Stimulated activated naive CD8-positive, alpha-beta T cell treated with anti-CD3 and anti-CD28 coated beads, Interleukin-15, Interleukin-2, amounts not matched to agents 100 ng/mL and 50 ng/mL, for 24 hours (primary cell): Measurements from ENCODE around the gene STRA6.

Experiments used
- H3K27ac Mint-ChIP-seq: one replicate; pipeline ENCODE4 v1.8.0; 2021; ENCODE audit warnings: mild to moderate bottlenecking, mixed read lengths
- H3K27me3 Mint-ChIP-seq: one replicate; pipeline ENCODE4 v1.8.0; 2021; ENCODE audit warnings: mixed read lengths
- H3K36me3 Mint-ChIP-seq: one replicate; pipeline ENCODE4 v1.8.0; 2021; ENCODE audit warnings: low read depth, mixed read lengths
- H3K4me1 Mint-ChIP-seq: one replicate; pipeline ENCODE4 v1.8.0; 2021; ENCODE audit warnings: low read depth, mixed read lengths
- H3K4me3 Mint-ChIP-seq: one replicate; pipeline ENCODE4 v1.8.0; 2021; ENCODE audit warnings: mild to moderate bottlenecking, mixed read lengths
- H3K9me3 Mint-ChIP-seq: one replicate; pipeline ENCODE4 v1.8.0; 2021; ENCODE audit warnings: mixed read lengths

STRA6 gene, protein sequence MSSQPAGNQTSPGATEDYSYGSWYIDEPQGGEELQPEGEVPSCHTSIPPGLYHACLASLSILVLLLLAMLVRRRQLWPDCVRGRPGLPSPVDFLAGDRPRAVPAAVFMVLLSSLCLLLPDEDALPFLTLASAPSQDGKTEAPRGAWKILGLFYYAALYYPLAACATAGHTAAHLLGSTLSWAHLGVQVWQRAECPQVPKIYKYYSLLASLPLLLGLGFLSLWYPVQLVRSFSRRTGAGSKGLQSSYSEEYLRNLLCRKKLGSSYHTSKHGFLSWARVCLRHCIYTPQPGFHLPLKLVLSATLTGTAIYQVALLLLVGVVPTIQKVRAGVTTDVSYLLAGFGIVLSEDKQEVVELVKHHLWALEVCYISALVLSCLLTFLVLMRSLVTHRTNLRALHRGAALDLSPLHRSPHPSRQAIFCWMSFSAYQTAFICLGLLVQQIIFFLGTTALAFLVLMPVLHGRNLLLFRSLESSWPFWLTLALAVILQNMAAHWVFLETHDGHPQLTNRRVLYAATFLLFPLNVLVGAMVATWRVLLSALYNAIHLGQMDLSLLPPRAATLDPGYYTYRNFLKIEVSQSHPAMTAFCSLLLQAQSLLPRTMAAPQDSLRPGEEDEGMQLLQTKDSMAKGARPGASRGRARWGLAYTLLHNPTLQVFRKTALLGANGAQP

DNA sequence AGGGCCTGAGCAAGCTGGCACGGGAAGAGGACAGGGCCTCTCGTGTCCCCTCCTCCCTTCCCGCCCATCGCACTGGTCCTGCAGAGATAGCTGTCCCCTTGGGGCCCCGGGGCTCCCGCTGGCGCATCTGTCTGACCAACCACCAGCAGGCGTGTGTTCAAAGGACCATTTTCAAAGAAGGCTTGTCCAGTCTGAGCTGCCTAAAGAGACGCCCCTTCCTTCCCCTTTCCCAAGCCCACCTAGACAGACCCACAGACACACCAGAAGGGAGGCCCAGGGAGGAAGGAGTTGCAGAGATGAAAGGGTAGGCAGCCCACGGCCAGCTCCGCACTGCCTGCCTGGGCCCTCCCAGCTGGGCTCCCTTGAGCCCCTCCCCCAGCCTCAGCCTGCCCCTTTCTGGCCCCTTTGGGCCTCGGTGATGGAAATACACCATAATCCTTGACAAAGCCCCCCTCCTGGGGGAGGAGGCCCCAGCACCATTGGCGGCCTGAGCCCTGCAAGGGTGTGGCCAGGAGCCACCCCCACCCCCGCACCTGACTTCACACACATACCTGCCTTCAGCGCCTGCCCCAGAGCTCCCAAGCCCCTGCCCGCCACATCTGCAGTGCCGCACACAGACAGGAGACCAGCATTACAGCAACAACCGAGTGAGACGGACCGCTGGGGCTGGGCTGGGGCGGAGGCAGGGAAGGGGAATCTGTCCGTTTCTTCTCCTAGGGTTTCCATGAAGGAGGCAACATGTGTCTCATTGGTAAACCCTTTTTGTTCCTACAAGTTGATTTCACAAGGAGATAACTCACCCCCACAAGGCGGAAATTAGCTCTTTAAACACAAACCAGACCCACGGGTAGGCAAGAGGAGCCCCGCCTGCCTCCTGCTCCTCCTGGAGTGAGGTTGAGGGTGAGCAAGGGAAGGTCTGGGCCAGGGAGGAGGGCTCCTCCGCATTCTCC, at the start of gene STRA6:
Gene STRA6 (minus strand): TSS at position 336 of the 950 bp plus-strand sequence. CDS start 520 bp downstream, outside the sequence.
- Mint-ChIP-seq H3K4me3 (no peak within 1 kb of the TSS), H3K36me3 (no peaks in the 10 kb centered on the region)

DNA sequence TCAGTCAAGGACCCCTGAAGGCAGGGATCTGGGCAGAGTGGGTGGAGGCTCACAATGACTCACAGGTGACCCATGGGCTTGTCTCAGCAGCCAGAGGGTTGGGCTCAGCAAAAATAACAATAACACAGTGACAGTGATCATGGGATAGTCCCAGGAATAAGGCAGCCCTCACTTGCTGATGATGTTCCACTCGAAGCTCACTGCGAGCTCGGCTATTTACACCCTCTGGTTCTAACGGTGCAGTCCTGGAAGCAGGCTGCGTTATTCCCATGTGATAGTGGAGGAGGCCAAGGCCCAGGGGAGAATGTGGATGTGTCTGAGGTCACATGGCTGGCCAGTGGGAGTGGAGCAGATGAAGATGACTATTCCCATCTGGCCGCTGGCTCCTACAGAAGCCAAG, 49.7 kb upstream of the STRA6 start:
- Mint-ChIP-seq H3K27me3 (no peaks in the 10 kb centered on the region), H3K9me3 (no peaks in the 10 kb centered on the region), H3K4me3 (no peak overlapping the region), H3K36me3 (no peaks in the 10 kb centered on the region), H3K4me1 (no peaks in the 10 kb centered on the region), H3K27ac (no peak overlapping the region)

More for the DNA sequence above, at the start of gene STRA6:
- H3K27ac Mint-ChIP-seq = peak within 1 kb of the TSS; percentile 45
- no peaks in the 10 kb centered on the region for H3K4me1 Mint-ChIP-seq
- H3K27me3 Mint-ChIP-seq = peaks cover 6% of the 10 kb centered on the region
- H3K9me3 Mint-ChIP-seq = no peaks in the 10 kb centered on the region

DNA sequence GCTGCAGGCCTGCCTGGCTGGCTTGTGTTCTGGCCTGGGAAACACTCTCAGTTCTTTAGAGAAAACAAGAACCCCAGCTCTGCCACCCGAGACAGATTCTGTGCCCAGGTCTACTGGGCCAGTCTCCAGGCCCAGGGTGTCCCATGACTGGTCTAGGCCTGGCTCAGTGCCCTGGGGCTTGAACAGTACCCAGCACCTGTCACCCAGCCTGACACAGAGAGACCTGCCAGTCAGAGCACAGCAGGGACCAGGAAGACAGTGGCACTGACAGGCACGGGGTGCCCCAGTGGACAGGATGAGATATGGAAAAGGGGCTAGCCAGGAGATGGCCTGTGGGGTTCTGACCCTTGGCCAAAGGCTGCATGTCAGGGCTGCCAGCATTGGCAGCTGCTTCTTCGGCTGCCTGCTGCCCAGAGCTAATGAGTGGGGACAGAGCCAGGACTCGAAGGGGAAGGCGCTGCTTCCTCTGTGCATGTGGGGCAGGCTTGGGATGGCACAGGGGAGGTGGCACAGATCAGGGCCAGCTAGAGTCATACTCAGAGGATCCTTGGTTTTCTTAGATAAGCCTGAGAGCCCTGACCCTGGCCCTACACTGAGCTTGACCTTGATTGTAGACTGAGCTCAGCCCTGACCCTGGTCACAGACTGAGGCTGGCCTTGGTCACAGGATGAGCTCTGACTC, 48.7 kb upstream of the STRA6 start:
- Mint-ChIP-seq H3K9me3 (no peaks in the 10 kb centered on the region), H3K27ac (no peak overlapping the region), H3K27me3 (peaks cover 4% of the 10 kb centered on the region), H3K36me3 (no peaks in the 10 kb centered on the region), H3K4me3 (no peak overlapping the region), H3K4me1 (no peaks in the 10 kb centered on the region)

DNA sequence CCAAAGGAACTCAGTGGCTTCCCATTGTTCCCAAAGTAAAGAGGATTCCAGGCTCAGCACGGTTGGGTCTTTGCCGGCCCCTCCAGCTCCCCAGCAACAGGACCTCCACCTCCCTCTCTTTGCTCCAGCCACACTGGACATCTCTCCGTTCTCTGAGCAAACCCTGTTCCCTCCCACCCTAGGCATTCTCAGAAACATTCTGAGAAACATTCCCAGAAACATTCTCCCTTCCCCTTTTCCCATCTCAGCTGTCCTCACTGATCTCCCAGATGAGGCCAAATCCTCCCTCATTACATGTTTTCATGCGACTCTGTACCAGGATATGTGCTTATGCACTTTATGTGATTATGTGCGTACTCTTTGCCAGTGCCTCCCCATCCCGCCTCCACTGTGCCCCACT, 47.7 kb upstream of the STRA6 start:
- peaks cover 11% of the 10 kb centered on the region for H3K27me3 Mint-ChIP-seq
- no peaks in the 10 kb centered on the region for H3K36me3 Mint-ChIP-seq
- H3K4me3 Mint-ChIP-seq = no peak overlapping the region
- peaks cover under 1% of the 10 kb centered on the region for H3K4me1 Mint-ChIP-seq
- no peak overlapping the region for H3K27ac Mint-ChIP-seq
- no peaks in the 10 kb centered on the region for H3K9me3 Mint-ChIP-seq

DNA sequence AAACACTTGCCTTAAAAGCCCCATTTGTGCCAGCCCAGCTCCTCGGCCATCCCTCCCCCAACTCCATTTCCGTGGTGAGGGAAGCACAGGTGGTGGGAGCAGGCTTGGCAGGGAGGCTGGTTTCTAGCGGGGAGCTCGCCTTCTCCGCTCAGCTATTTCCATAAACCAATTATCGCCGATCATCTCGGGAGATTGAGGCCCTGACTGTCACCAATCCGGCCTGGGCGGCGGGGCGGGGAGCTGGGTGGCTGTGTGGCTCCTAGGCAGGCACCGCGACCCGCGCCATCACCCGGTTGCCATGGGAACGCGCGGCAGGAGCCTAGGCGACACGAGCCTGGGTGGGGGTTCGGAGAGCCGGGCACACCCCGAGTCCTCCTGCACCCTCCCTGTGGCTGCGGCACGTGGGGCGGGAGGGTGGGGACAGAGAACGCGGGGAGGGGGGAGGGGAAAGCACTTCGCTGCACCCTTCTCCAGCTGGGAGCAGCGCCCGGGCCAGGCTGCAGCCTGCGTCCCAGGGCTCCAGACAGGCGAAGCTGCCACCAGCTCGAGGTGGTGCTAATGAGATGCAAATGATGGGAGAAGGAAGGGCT, 42.9 kb upstream of the STRA6 start:
- peaks cover 27% of the 10 kb centered on the region for H3K27me3 Mint-ChIP-seq
- peaks cover 9% of the 10 kb centered on the region for H3K4me1 Mint-ChIP-seq
- H3K4me3 Mint-ChIP-seq = no peak overlapping the region
- no peak overlapping the region for H3K27ac Mint-ChIP-seq
- no peaks in the 10 kb centered on the region for H3K9me3 Mint-ChIP-seq
- no peaks in the 10 kb centered on the region for H3K36me3 Mint-ChIP-seq

DNA sequence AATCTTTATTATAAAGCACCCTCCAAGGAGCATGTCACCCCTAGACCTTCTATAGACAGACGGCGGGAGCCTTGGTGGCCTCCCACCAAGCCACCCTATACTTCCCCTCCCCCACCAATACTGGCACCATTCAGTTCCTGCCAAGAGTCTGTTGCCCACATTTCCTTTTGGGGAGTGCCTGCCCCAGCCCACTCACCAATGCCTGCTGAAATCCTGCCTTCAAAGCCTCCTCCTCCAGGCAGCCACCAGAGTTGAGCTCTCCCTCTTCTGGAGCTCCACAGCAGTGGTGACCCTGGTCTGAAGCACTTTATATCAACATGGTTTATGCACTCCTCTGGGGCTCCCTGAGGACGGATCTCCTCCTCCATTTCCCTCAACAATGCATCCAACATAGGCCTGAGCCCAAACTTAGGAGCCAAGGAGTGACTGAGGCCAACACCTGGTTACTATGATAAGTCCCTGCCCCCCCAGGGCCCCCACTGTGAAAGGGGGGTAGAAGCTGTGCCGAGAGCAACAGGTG, 42.3 kb upstream of the STRA6 start:
- H3K4me1 Mint-ChIP-seq = peaks cover 9% of the 10 kb centered on the region
- no peak overlapping the region for H3K27ac Mint-ChIP-seq
- no peaks in the 10 kb centered on the region for H3K9me3 Mint-ChIP-seq
- no peak overlapping the region for H3K4me3 Mint-ChIP-seq
- H3K27me3 Mint-ChIP-seq = peaks cover 27% of the 10 kb centered on the region
- no peaks in the 10 kb centered on the region for H3K36me3 Mint-ChIP-seq

DNA sequence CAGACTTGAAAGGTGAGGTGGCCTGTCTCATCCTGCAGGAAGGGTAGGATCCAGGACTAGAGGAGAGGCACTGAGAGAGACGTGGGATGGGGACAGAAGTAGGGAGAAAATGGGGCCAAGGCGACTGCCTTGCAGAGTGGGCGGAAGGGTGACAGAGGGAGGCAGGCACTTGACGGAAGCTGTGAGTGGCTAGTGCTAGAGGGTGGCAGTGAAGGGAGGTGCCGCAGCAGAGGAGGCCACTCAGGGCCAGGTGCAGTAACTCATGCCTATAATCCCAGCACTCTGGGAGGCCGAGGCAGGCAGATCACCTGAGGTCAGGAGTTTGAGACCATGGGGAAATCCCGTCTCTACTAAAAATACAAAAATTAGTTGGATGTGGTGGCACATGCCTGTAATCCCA, 40.8 kb upstream of the STRA6 start:
- Mint-ChIP-seq H3K4me3 (no peak overlapping the region), H3K36me3 (no peaks in the 10 kb centered on the region), H3K27ac (no peak overlapping the region), H3K27me3 (peaks cover 27% of the 10 kb centered on the region), H3K9me3 (no peaks in the 10 kb centered on the region), H3K4me1 (peaks cover 9% of the 10 kb centered on the region)

DNA sequence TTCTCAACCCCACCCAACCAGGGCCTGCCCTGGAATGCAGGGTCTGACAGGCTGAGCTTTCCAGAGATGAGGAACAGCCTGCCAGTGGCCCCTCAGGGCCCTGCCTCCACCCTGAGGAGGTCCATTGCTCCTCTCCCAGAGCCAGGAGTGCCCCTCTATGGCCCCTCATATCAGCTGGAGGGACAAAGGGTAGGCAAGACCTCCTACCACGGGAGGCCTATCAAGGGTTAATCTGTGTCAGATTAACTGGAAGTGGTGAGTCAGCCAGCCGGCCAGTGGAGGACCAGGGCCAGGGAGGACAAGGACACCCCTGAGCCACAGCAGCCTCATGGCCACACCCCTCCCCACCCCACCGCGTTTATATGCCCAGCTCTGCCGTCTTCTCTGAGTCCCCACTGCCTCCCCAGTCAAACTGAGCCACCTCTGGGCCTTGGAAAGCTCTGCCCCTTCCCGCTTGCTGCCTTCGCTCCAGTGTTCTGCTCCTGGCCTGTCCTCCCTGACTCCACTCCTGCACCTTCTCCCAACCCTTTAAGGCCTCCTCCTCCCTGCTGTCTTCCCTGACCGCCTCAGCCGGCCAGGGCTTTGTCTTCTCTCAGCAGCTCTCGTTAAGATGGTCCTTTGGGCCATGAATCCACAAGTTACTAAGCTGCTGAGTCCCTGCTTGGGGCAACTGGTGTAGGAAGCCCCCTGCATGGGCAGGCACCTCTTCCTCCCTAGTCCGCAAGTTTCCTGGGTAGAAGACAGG, 40.0 kb upstream of the STRA6 start:
- Mint-ChIP-seq H3K36me3 (no peaks in the 10 kb centered on the region), H3K4me1 (peaks cover 9% of the 10 kb centered on the region), H3K9me3 (no peaks in the 10 kb centered on the region), H3K27ac (no peak overlapping the region), H3K27me3 (peaks cover 27% of the 10 kb centered on the region), H3K4me3 (no peak overlapping the region)

DNA sequence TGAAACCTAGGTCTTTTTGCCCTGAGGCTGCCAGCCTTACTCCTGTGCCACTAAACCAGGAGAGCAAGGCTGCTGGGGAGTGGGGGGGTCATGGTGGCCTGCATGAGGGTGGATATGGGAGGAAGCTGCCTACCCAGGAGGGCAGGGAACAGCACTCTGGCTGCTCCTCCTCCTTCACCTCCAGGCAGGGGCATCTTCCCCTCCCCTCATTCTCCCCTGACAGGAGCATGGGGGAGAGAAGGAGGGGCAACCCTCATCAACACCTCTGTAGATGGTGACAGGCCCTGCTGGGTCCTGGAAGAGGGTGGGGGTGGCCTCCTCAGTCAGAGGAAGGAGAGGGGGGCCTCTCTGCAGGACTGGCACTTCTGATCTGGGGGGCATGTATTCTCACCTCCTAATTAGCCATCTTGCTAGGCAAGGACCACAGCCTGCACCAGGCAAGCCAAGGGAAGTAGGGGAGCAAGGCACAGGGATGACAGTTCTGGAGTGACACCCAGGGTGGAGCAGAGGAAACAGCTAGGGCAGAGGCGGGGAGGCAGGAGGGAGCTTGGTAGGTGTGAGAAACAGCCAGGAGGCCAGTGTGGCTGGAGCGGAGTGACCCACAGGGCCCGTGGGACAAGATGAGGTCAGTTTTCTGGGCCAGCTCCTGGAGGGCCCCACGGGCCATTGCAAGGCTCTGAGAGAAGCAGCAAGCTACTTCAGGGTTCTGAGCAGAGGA, 38.5 kb upstream of the STRA6 start:
- no peaks in the 10 kb centered on the region for H3K36me3 Mint-ChIP-seq
- no peaks in the 10 kb centered on the region for H3K9me3 Mint-ChIP-seq
- no peak overlapping the region for H3K4me3 Mint-ChIP-seq
- H3K4me1 Mint-ChIP-seq = peaks cover 9% of the 10 kb centered on the region
- no peak overlapping the region for H3K27ac Mint-ChIP-seq
- H3K27me3 Mint-ChIP-seq = peaks cover 25% of the 10 kb centered on the region

DNA sequence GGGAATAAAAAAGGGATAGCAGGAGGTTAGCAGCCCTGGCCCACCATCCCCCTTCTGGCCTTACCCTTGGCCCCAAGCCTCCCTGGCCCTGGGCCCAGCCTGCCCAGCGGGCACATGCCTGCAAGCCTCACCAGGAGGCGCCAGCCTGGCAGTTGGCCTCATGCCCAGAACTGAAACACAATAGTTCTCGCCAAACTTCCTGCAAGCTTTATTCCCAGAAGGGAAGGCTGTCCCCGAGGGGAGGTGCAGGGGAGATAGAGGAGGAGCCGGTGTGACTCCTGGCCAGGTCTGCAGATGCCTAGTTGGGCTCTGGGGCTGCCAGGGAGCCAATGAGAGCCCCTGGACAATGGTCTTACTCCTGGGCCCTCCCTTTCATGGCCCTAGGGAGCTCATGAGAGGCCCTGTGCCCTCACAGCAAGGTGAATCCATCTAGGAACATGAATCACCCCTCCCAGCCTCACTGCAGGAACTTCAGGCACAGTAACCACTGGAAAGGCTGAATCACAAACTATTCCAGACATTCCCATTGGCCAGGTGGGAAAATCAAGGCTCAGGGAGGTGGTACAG, 37.5 kb upstream of the STRA6 start:
- H3K9me3 Mint-ChIP-seq = no peaks in the 10 kb centered on the region
- H3K4me3 Mint-ChIP-seq = no peak overlapping the region
- no peaks in the 10 kb centered on the region for H3K36me3 Mint-ChIP-seq
- H3K27me3 Mint-ChIP-seq = peaks cover 18% of the 10 kb centered on the region
- H3K27ac Mint-ChIP-seq = no peak overlapping the region
- peaks cover 6% of the 10 kb centered on the region for H3K4me1 Mint-ChIP-seq

DNA sequence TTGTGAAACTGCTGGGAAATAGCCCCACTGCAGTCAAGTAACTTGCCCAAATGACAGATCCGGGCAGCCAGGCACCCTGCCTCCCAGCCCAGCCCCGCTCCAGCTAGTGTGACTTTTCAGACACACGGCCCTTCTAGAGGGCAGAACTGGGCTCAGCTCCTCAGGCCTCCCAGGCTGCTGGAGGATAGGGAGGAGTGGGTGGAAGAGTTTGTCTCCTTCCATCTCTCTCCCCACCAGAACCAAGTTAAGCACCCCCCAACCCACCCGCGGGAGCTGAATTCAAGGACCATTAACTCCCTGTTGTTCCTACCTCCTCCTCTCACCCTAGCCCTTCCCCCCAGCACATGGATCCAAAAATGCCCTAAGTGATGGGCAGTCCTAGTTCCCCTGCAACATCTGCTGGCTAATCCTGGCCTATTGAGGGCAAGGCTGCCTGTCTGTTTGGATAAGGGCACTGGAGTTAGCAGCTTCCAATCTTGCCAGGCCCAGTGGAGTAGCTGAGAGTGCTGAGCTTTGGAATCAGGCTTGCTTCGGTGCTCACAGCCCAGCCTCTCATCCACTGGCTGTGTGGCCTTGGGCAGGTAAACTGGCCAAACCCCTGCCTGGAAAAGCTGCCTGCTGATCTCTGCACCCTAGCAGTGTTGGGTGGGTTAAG, 36.6 kb upstream of the STRA6 start:
- Mint-ChIP-seq H3K4me3 (no peak overlapping the region), H3K27ac (no peak overlapping the region), H3K36me3 (no peaks in the 10 kb centered on the region), H3K9me3 (no peaks in the 10 kb centered on the region), H3K27me3 (peaks cover 15% of the 10 kb centered on the region), H3K4me1 (no peaks in the 10 kb centered on the region)

DNA sequence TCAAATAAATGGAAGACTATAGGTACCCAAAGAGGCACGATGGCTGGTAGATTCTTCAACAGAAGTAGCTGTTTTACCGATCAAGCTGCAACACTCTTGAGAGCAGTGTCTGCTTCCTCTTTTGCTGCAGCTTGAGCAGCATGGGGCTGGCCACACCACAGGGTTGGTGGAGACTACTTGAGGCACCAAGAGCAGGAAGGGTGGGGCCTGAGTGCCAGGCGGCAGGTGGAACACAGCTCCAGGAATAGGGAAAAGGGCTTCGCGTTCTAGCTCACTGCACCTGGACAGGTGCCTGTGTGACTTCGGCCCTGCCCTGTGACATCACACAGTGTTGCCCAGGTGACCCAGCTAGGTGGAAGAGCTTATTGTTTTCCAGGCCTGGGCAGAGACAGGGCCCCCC, 33.4 kb upstream of the STRA6 start, which contains the start of gene CCDC33:
Gene CCDC33 (plus strand): TSS at position 365 of the 400 bp plus-strand sequence. CDS start 394 bp downstream, outside the sequence.
- Mint-ChIP-seq H3K9me3 (no peaks in the 10 kb centered on the region), H3K4me3 (no peak within 1 kb of the TSS), H3K27me3 (peaks cover 4% of the 10 kb centered on the region), H3K4me1 (no peaks in the 10 kb centered on the region), H3K36me3 (no peaks in the 10 kb centered on the region), H3K27ac (no peak within 1 kb of the TSS)
